HL-60 (cell line): ENCODE data around the gene SUPT6H.

Source experiments
- CTCF ChIP-seq: IDR thresholded peaks from one replicate; pipeline ENCODE4 v1.5.1; 2011; ENCODE audit warnings: low read length, control low read depth, inconsistent platforms; ENCODE audit not compliant: insufficient read depth
- POLR2AphosphoS5 ChIP-seq: IDR thresholded peaks from 2 replicates; pipeline ENCODE4 v1.6.1; 2012; ENCODE audit warnings: low read depth
- SPI1 ChIP-seq: IDR thresholded peaks from 2 replicates; pipeline ENCODE4 v1.6.1; 2012; ENCODE audit warnings: low read depth, mild to moderate bottlenecking, borderline replicate concordance
- TF ChIP-seq, protein P1 (sequence below): IDR thresholded peaks from 2 replicates; pipeline ENCODE4 v1.6.1; 2012; ENCODE audit warnings: low read depth; ENCODE audit not compliant: insufficient replicate concordance

DNA sequence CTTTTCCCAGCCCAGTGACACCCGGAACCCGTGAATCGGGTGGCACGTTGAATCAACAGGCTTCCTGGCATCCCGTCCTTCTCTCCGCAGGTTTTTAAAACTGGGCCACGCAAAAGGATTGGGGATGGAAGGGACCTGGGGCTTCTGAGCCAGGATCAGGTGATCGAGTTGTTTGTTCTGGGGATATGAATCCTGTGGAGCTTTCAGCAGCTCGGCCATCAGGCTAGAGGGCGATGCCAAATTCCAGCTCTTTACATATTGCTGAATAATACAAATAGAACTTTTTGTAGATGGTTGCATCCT, 473 bp downstream of the SUPT6H start:
- TF ChIP-seq CTCF (no peak), POLR2AphosphoS5 (no peak), SPI1 (no peak)
- TF ChIP-seq, protein P1, sequence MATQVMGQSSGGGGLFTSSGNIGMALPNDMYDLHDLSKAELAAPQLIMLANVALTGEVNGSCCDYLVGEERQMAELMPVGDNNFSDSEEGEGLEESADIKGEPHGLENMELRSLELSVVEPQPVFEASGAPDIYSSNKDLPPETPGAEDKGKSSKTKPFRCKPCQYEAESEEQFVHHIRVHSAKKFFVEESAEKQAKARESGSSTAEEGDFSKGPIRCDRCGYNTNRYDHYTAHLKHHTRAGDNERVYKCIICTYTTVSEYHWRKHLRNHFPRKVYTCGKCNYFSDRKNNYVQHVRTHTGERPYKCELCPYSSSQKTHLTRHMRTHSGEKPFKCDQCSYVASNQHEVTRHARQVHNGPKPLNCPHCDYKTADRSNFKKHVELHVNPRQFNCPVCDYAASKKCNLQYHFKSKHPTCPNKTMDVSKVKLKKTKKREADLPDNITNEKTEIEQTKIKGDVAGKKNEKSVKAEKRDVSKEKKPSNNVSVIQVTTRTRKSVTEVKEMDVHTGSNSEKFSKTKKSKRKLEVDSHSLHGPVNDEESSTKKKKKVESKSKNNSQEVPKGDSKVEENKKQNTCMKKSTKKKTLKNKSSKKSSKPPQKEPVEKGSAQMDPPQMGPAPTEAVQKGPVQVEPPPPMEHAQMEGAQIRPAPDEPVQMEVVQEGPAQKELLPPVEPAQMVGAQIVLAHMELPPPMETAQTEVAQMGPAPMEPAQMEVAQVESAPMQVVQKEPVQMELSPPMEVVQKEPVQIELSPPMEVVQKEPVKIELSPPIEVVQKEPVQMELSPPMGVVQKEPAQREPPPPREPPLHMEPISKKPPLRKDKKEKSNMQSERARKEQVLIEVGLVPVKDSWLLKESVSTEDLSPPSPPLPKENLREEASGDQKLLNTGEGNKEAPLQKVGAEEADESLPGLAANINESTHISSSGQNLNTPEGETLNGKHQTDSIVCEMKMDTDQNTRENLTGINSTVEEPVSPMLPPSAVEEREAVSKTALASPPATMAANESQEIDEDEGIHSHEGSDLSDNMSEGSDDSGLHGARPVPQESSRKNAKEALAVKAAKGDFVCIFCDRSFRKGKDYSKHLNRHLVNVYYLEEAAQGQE = no peak
